Measurements from ENCODE around the gene TMEM269.

The TMEM269 gene

DNA sequence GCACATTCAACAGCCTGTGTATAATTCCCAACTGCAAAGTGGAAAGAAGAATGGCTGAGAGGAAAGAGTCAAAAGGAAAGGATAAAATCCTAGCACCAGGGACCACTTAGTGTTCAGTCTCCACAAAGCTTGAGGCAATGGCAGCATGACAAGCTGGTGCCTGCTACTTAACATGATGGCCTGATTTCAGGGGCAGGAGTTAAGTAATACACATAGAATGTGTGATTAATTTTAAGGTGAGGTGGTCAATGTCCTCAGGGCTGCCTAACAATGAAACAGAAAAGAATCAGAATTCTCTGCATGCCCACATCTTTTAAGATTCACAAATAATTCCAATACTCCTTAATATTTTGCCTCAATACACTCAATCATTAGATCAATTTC, 26.9 kb upstream of the TMEM269 start:
- no peak for TF ChIP-seq ZNF274 (IDR thresholded peaks at IDR 0.05; ENCODE audit: low read depth, low read length)
- H3K4me3 ChIP-seq (ENCODE audit: low read length) = no peak overlapping the region

GRCh38 chr1:42758641-42759040, 26.1 kb upstream of the TMEM269 start:
- TF ChIP-seq ZNF274 (IDR thresholded peaks at IDR 0.05; ENCODE audit: low read depth, low read length) = no peak
- H3K4me3 ChIP-seq (ENCODE audit: low read length) = no peak overlapping the region

GRCh38 chr1:42759114-42759513, 25.7 kb upstream of the TMEM269 start:
- H3K4me3 ChIP-seq (ENCODE audit: low read length) = no peak overlapping the region
- TF ChIP-seq ZNF274 (IDR thresholded peaks at IDR 0.05; ENCODE audit: low read depth, low read length) = no peak

DNA sequence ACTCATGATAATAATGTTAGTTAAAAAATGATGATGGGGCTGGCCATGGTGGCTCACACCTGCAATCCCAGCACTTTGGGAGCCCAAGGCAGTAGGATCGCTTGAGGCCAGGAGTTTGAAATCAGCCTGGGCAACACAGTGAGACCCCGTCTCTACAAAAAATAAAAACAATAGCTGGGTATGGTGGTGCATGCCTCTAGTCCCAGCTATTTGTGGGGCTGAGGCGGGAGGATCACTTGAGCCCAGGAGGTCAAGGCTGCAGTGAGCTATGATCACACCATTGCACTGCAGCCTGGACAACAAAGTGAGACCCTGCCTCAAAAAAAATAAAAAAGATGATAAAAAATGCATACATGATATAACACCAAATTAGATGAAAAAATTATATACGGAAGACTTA, 23.2 kb upstream of the TMEM269 start:
- H3K4me3 ChIP-seq (ENCODE audit: low read length) = no peak overlapping the region
- TF ChIP-seq ZNF274 (IDR thresholded peaks at IDR 0.05; ENCODE audit: low read depth, low read length) = no peak

- TF ChIP-seq ZNF274 (IDR thresholded peaks at IDR 0.05; ENCODE audit: low read depth, low read length) = no peak
- H3K4me3 ChIP-seq (ENCODE audit: low read length) = no peak overlapping the region
Measured at GRCh38 chr1:42762269-42762668, 22.5 kb upstream of the TMEM269 start.

DNA sequence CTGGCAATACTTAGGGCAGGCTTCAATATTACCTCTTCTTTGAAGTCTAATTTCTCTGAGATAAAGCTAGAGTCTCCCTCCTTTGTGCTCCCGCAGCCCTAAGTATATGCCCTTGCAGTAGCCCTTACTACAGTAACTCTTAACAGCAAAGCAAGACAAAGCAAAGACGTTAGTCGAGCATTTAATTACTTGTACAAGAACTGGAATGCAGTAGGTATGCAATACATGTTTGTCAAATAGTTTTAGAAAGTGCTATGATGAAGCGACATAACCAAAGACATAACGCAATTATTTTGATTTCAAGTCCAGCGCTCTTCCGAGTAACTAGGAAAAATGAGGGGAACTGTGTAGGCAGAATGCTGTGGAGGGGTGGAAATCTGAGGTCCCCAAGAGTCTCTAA, 19.5 kb upstream of the TMEM269 start:
- H3K4me3 ChIP-seq (ENCODE audit: low read length) = peak overlapping the region; percentile 77
- TF ChIP-seq ZNF274 (IDR thresholded peaks at IDR 0.05; ENCODE audit: low read depth, low read length) = no peak

DNA sequence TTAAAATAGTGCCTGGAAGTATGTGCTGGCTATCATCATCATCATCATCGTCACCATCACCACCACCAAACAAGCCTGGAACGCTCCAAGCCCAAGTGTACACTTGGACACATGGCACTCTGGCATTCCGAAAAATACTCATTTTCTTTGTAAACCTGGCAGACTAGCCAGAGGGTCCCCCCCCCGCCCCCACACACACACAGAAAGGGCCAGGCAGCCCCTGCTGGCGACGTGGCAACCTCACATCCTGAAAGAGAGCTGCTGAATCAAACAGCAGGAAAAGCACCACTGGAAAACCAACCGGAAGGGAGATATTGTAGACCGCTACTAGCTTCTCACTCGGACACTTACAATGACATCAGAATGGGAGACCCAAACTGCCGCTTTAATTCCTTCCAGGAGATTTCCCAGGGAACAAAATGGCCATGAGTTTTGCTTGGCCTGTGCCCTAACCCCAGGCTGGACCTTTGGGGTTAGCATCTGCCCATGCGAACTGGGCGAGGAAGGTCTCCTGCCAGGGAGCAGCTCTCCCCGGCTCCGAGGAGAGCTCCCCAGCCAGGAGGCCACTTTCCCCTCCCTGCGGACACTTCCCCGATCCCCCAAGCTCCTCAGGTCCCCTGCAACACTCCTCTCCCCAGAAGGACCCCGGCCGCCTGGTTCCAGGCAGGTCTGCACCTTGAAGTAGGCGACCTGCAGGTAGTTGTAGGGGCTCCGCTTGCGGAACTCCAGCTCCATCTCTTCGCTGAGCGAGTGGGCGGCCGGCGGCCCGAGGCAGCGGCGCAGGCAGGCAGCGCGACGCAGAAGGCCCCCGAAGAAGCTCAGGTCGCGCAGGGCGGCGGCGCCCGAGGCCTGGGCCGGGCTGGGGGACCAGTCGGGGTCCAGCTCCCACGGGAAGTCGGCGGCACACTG, 18.7 kb upstream of the TMEM269 start:
- no peak for TF ChIP-seq ZNF274 (IDR thresholded peaks at IDR 0.05; ENCODE audit: low read depth, low read length)
- peak overlapping the region; percentile 77 for H3K4me3 ChIP-seq (ENCODE audit: low read length)

DNA sequence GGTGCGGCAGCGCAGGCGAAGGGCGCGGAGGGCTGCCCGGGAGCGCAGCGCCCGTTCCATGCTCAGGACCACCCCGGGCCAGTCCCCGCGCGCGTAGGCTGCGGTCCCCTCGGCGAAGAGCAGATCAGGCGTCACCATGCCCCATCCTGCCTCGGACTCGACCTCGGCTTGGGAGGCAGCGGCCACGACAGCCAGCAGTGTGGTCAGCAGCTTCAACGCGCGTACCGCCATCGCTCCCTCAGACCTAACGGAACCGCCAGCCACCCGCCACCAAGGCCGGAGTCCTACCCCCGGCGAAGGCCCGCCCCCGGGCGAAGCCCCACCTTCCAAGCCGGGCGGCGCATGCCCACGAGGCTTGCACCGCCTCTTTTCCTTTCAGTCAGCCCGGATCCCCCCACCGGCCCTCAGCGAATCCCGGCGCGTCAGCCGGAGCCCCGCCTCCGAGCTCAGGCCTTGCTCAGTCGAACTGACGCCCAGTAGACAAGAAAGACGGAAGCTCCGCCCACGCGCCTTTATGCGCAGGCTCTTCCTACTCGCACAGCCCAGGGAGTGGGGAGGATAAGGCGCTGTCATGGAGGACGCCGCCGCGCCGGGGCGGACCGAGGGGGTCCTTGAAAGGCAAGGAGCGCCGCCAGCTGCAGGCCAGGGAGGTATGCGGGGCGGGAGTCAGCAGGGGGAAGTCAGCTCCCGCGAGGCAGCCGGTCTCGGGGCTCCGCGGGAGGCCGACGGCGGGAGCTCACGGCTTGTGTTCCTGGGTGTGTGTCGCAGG, 17.9 kb upstream of the TMEM269 start, which contains the start of the genes C1orf50 and P3H1:
C1orf50 (plus strand) TSS at position 509 of the 769 bp plus-strand sequence; CDS start at position 572, 63 bp downstream.
P3H1 (minus strand) TSS at position 288 of the 769 bp plus-strand sequence; CDS start at position 231, 57 bp downstream.
- no peak for TF ChIP-seq ZNF274 (IDR thresholded peaks at IDR 0.05; ENCODE audit: low read depth, low read length)
- H3K4me3 ChIP-seq (ENCODE audit: low read length) = peak within 1 kb of the TSS; percentile 86

- no peak for TF ChIP-seq ZNF274 (IDR thresholded peaks at IDR 0.05; ENCODE audit: low read depth, low read length)
- peak overlapping the region; percentile 86 for H3K4me3 ChIP-seq (ENCODE audit: low read length)
Measured at GRCh38 chr1:42767510-42768000, 17.2 kb upstream of the TMEM269 start.

DNA sequence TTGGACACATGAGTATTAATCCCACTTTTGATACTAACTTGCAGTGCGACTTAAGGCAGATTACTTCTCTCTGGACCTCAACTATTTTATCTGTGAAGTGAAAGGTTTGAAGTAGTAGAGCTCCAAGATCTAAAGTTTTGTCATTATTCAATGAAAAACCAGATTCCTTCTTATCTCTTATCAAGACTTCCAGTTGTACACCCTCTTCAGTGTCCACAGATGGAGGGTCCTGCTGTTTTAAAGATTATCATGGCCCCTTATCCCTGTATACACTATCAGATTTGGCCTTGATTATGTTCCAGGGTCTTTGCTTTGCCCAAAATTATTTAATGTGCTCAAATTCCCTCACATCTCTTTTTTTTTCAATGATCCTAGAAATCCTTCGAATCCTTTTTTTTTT, 16.6 kb upstream of the TMEM269 start:
- no peak for TF ChIP-seq ZNF274 (IDR thresholded peaks at IDR 0.05; ENCODE audit: low read depth, low read length)

GRCh38 chr1:42769811-42770210, 15.0 kb upstream of the TMEM269 start:
- H3K4me3 ChIP-seq (ENCODE audit: low read length) = no peak overlapping the region
- no peak for TF ChIP-seq ZNF274 (IDR thresholded peaks at IDR 0.05; ENCODE audit: low read depth, low read length)

More for the DNA sequence above, 16.6 kb upstream of the TMEM269 start:
- H3K4me3 ChIP-seq (ENCODE audit: low read length) = peak overlapping the region; percentile 86; the same call in 1 of the 2 replicates

DNA sequence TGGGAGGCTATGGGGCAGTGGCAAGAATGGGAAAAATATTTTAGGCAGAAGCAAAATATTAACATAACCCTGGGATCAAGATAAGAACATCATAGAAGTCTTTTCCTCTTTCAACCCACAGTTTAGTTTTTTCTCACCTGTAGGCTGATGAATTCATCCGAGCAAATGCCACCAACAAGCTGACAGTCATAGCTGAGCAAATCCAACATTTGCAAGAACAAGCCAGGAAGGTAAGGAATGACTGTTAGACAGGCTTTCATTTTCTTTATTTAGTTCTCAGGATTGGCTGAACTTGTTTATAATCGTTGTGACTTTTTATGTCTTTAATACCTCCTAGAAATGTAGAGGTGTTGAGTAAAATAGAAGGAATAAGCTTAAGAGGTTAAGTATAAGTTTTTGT, 11.4 kb upstream of the TMEM269 start:
- no peak for TF ChIP-seq ZNF274 (IDR thresholded peaks at IDR 0.05; ENCODE audit: low read depth, low read length)
- H3K4me3 ChIP-seq (ENCODE audit: low read length) = no peak overlapping the region

GRCh38 chr1:42774928-42775526, 9.8 kb upstream of the TMEM269 start:
- TF ChIP-seq ZNF274 (IDR thresholded peaks at IDR 0.05; ENCODE audit: low read depth, low read length) = no peak
- H3K4me3 ChIP-seq (ENCODE audit: low read length) = no peak overlapping the region

- no peak for TF ChIP-seq ZNF274 (IDR thresholded peaks at IDR 0.05; ENCODE audit: low read depth, low read length)
- no peak overlapping the region for H3K4me3 ChIP-seq (ENCODE audit: low read length)
Measured at GRCh38 chr1:42776502-42776901, 8.3 kb upstream of the TMEM269 start.

Data from GM08714 (cell line).